GM12878 (cell line): ENCODE results near the gene CBX2. TPM values are rescaled to one million over a fixed set of nuclear protein-coding genes. Genes with fewer than 3 reads are reported as not detected.

Experiments
- ASH2L ChIP-seq: fragments of 300-600, 200-600 bp; sonication (generic); IDR thresholded peaks from 2 replicates; pipeline ENCODE4 v1.6.1; 2017; ENCODE audit warnings: low read depth, mild to moderate bottlenecking, borderline replicate concordance
- BACH1 ChIP-seq: fragments of 450-650 bp; IDR thresholded peaks from 2 replicates; pipeline ENCODE4 v1.6.1; 2017; ENCODE audit warnings: mild to moderate bottlenecking, borderline replicate concordance
- BHLHE40 ChIP-seq, 2 experiments: fragments of 450-650 bp in 1 of 2; IDR thresholded peaks; 2 replicates each; pipeline ENCODE4 v1.6.1; 2011 to 2017; ENCODE audit warnings: low read depth in 2 of 2, borderline replicate concordance in 1 of 2, improper control_type of control experiment in 1 of 2, low read length in 1 of 2, mild to moderate bottlenecking in 1 of 2
- CBX3 ChIP-seq: fragments of 200-600 bp; sonication (generic); IDR thresholded peaks from 2 replicates; pipeline ENCODE4 v1.6.1; 2016; ENCODE audit warnings: low read depth, borderline replicate concordance
- CTCF ChIP-seq, 3 experiments: IDR thresholded peaks in 2 of 3; conservative IDR thresholded peaks in 1 of 3; 2 replicates each; pipeline ENCODE4 v1.5.1; 2011; ENCODE audit warnings: low read depth in 3 of 3, low read length in 3 of 3, mild to moderate bottlenecking in 3 of 3, control low read depth in 2 of 3, moderate library complexity in 2 of 3, inconsistent platforms in 1 of 3, mixed read lengths in 1 of 3; ENCODE audit not compliant: control insufficient read depth in 2 of 3, insufficient read depth in 1 of 3; ENCODE audit errors: extremely low read depth in 1 of 3
- EZH2 ChIP-seq: IDR thresholded peaks from 2 replicates; pipeline ENCODE4 v1.6.1; 2012; ENCODE audit warnings: low read depth, mild to moderate bottlenecking, control low read depth, inconsistent platforms, low read length, borderline replicate concordance; ENCODE audit not compliant: control insufficient read depth
- LARP7 ChIP-seq: fragments of 450-650 bp; IDR thresholded peaks from 2 replicates; pipeline ENCODE4 v1.6.1; 2017; ENCODE audit warnings: mild to moderate bottlenecking
- MYB ChIP-seq: fragments of 150-350 bp; IDR thresholded peaks from 2 replicates; pipeline ENCODE4 v1.6.1; 2014; ENCODE audit warnings: mild to moderate bottlenecking, low read depth, low read length, borderline replicate concordance
- MYC ChIP-seq: IDR thresholded peaks from 2 replicates; pipeline ENCODE4 v1.6.1; 2011; ENCODE audit warnings: mild to moderate bottlenecking, low read length, moderate library complexity, inconsistent platforms; ENCODE audit not compliant: insufficient read depth, insufficient replicate concordance, insufficient read length, severe bottlenecking
- NKRF ChIP-seq: fragments of 450-650 bp; conservative IDR thresholded peaks from 2 replicates; pipeline ENCODE4 v1.6.1; 2017; ENCODE audit warnings: mild to moderate bottlenecking, moderate library complexity
- POLR2A ChIP-seq: IDR thresholded peaks from 2 replicates; pipeline ENCODE4 v1.6.1; 2011; ENCODE audit warnings: low read depth, mild to moderate bottlenecking, low read length
- RCOR1 ChIP-seq: conservative IDR thresholded peaks from 2 replicates; pipeline ENCODE4 v1.6.1; 2012; ENCODE audit warnings: low read depth, low read length, improper control_type of control experiment
- SPI1 ChIP-seq: IDR thresholded peaks from 2 replicates; pipeline ENCODE4 v1.6.1; 2011; ENCODE audit warnings: low read depth, mild to moderate bottlenecking, low read length, moderate library complexity, borderline replicate concordance; ENCODE audit not compliant: insufficient read depth
- SRF ChIP-seq, 2 experiments: IDR thresholded peaks; 2 replicates each; pipeline ENCODE4 v1.6.1; 2011; ENCODE audit warnings: low read depth in 2 of 2, low read length in 2 of 2, mild to moderate bottlenecking in 1 of 2, moderate library complexity in 1 of 2
- SUPT20H ChIP-seq: IDR thresholded peaks from 2 replicates; pipeline ENCODE4 v1.6.1; 2011; ENCODE audit warnings: low read depth, mild to moderate bottlenecking, low read length, moderate library complexity, borderline replicate concordance; ENCODE audit not compliant: control insufficient read depth
- TCF3 ChIP-seq: IDR thresholded peaks from 2 replicates; pipeline ENCODE4 v1.6.1; 2012; ENCODE audit warnings: low read depth, mild to moderate bottlenecking, low read length, borderline replicate concordance; ENCODE audit not compliant: insufficient read depth
- ZBTB4 ChIP-seq: fragments of 450-650 bp; formaldehyde crosslinking; IDR thresholded peaks from 2 replicates; pipeline ENCODE4 v1.4.0; 2022; ENCODE audit warnings: mild to moderate bottlenecking, moderate library complexity
- polyA plus RNA-seq, 11 experiments: library from polyadenylated mRNA; depleted of rRNA in 4 of 11; unstranded in 6 of 11; stranded (reverse) in 5 of 11; fragments of >200 nt; fragmentation: Nextera tagmentation in 4 of 11; fragmentation: Illumina TruSeq in 1 of 11; extraction: Ambion mirVana in 4 of 11; extraction: Trizol in 1 of 11; gene quantifications; 1 replicate in 1 of 11; 2 replicates in 10 of 11; pipeline versions ENCODE4 v1.2.1 to v1.2.3, GENCODE V29; 2011 to 2016; ENCODE audit warnings: inconsistent platforms in 2 of 11, missing spikeins in 2 of 11, low read depth in 1 of 11
- total RNA-seq, 4 experiments: library from RNA; depleted of rRNA in 3 of 4; stranded (reverse); fragments of >200 nt in 3 of 4; fragmentation: Illumina TruSeq in 1 of 4; extraction: Trizol in 1 of 4; gene quantifications; 2 replicates each; pipeline versions ENCODE4 v1.2.1 to v1.2.3, GENCODE V29; 2013 to 2021

CBX2 gene
- total and polyA plus RNA-seq, 10 of the 15 experiments (the other 5 are each of a cell fraction or from before 2014, with no cell fraction given) = 0.35 to 7.5 (median 4.2) TPM

- no peak for TF ChIP-seq ZBTB4
- TF ChIP-seq ASH2L = no peak
- 0 out of 2 replicates have a peak, but pooled peaks have one; percentile 33 for TF ChIP-seq NKRF
- TF ChIP-seq MYB = no peak
- no peak for TF ChIP-seq RCOR1
- TF ChIP-seq EZH2 = no peak
- no peak for TF ChIP-seq CTCF (IDR thresholded peaks at IDR 0.05 in 2 of 3, conservative IDR thresholded peaks at IDR 0.05 in 1 of 3; ENCODE audit: control insufficient read depth in 2 of 3, extremely low read depth in 1 of 3, insufficient read depth in 1 of 3, low read depth in 3 of 3, low read length in 3 of 3)
- TF ChIP-seq SPI1 = no peak
- TF ChIP-seq BHLHE40 (IDR thresholded peaks at IDR 0.05; ENCODE audit: borderline replicate concordance in 1 of 2, low read depth in 2 of 2, low read length in 1 of 2) = peak in 1 of 2 experiments; percentile 55; a peak in 2 of 4 replicates
- no peak for TF ChIP-seq MYC
- TF ChIP-seq SRF (IDR thresholded peaks at IDR 0.05; ENCODE audit: low read depth in 2 of 2, low read length in 2 of 2) = no peak
- TF ChIP-seq BACH1 = no peak
- no peak for TF ChIP-seq SUPT20H
- no peak for TF ChIP-seq TCF3
- TF ChIP-seq CBX3 = no peak
- peak; percentile 50; the same call in 1 of the 2 replicates for TF ChIP-seq POLR2A
- 0 out of 2 replicates have a peak, but pooled peaks have one; percentile 54 for TF ChIP-seq LARP7
- TF ChIP-seq, all 136 proteins: peak for 10
These were observed at the start of gene CBX2 (continued) for GRCh38 chr17:79777894-79778503.
